SKM-1 treated with dmso at 0.1 percent for 144 hours (cell line): Measurements from ENCODE around the gene FBXO41.

ENCODE experiments used
- DNase-seq: peaks from one replicate; lab custom pipeline; 2025; ENCODE audit not compliant: unreplicated experiment; lab: John Stamatoyannopoulos, UW

FBXO41 gene

GRCh38 chr2:73244580-73244979 is 39.7 kb downstream of the FBXO41 start:
- DNase-seq, result no peak

- no peak for DNase-seq
Measured at GRCh38 chr2:73243884-73244570, 40.3 kb downstream of the FBXO41 start.

DNA sequence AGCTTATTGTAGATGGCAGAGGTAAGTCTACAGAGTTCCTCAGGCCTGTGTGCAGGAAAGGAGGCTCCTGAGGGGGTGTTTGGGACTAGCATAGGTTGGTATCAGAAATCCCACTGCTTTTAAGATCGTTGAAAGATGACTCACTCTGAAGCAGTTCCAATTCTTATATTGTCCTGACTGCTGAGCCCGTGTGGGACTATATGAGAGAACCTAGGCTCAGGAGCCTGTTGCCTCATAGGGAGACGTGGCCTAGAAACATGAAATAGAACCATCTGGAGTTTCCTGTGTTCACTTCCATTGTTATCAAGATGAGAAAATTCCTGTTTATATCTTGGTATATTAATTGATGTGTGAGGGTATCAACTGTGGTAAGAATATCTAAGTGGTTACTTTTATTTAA is 44.5 kb downstream of the FBXO41 start:
- no peak for DNase-seq

- no peak for DNase-seq
Measured at GRCh38 chr2:73238976-73239375, 45.3 kb downstream of the FBXO41 start.

DNA sequence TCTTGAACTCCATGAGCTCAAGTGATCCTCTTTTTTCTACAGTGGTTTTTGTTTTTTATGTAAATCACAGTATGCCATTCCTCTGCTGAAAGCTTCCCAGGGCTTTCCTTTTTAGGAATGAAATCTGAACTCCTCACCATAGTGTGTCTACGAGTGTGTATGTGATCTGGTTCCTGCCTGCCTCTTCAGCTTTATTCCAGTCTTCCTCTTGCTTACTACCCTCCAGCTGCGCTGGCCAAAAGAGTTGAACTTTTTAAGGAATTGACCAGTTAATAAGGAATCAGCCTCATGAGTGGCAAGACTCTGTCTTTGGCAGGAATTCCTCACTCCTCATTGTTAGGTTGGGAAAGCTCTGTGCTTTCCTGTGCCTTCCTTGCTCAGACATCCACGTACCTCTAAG is 46.1 kb downstream of the FBXO41 start:
- DNase-seq, result no peak

DNA sequence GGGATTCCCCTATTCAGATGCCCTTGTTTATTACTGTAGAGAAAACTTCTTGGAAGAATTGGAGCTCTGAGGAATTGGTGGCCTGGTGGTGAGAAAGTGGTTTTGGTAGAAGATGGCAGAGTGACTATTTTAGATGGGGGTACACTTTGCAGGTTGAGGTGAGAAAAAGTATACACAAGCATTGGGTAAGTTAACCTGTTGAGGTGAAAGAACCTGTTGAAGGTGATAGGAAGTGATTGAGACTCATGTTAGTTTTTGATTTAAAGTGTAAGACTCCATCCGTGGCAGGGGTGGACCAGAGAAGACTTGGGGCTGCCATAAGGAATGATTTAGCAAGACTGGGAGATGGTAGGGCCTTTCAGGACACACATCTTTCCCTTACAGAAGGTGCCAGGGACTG is 47.1 kb downstream of the FBXO41 start:
- no peak for DNase-seq

- DNase-seq, result no peak
Measured at GRCh38 chr2:73235315-73236028, 48.8 kb downstream of the FBXO41 start.

DNA sequence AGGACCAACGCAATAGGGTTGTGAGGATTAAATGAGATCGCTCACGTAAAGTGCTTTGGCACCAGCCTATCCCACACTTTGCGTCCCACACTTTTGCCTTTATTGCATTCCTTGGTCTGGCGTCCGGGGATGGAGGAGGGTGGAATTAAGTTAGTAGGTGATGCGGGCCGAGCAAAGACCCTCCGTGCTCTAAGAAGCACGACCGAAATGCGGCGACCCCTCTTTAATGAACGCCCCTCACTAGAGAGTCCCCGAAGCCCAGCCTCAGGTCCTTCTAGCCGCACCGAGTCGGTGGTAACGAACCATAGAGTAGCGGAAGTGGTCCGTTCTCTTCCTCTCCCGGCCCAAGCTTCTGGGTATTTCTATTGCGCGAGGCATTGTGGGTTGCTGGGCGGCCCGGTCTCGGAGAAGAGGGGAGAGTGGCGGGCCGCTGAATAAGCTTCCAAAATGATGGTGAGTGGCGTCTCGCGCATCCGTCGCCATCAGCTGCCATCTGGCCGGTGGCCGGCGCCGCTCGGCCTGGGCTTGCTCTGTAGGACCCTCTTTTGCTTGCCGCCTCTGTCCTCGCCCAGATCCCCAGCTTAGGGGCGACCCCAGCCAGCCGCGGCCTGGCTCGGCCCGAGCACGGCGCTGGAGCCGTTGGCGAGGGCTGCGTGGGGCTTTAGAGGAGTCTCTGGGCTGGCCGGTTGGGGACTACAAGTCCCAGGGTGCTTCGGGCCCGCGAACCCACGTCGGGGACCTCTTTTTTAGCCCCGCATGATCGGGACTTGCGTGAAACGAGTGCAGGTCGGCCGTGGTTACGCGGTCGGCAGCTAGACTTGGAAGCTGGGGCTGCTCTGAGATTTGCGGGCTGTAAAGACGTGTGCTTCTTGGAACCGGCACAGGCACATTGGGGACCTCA is 50.1 kb downstream of the FBXO41 start, which contains the start of gene CCT7:
Gene CCT7, plus strand, starts transcription at position 377 of the 901 bp plus-strand sequence. Its CDS starts 71 bp downstream, at position 448.
- DNase-seq, result peak; percentile 98

DNA sequence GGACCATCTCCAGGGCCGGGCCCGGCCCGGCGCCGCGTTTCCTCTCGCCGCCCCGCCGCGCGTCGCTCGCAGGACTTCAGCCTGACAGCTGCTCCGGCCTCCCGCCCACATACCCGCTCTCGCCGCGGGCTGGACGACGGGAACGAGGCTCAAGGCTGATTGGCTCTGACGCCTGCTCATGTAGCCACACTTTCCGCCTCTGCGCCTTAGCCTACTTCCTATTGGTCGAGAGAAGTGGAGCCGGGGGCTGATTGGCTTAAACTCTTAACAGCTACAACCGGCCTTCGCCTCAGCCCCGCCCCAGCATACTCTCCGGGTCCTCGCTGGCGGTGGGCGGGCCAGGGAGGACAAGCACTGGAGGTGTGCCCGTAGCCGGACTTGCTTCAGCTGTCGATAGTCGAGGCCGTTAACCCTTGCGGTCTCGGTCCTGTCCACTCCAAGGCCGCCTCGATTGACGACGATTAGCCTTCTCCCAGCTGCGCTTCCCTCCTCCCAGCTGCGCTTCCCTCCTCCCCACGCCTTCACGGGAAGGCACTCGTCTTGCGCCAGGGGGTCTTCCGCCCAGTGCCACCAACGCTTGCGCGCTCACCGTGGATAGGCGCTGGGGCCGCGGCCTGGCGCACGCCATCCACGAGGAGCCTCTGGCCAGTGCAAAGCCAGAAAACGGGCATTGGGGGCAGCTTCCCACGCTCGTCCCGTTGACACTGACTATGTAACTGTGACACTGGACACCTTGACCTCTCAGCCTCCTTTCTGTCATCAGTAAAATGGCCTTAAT is 50.9 kb downstream of the FBXO41 start, which contains the start of gene PRADC1:
Gene PRADC1, minus strand, starts transcription at position 86 of the 778 bp plus-strand sequence. Its CDS starts 79 bp downstream, at position 7.
- DNase-seq, result peak; percentile 99

- DNase-seq, result peak; percentile 31
Measured at GRCh38 chr2:73232403-73233153, 51.7 kb downstream of the FBXO41 start.

DNA sequence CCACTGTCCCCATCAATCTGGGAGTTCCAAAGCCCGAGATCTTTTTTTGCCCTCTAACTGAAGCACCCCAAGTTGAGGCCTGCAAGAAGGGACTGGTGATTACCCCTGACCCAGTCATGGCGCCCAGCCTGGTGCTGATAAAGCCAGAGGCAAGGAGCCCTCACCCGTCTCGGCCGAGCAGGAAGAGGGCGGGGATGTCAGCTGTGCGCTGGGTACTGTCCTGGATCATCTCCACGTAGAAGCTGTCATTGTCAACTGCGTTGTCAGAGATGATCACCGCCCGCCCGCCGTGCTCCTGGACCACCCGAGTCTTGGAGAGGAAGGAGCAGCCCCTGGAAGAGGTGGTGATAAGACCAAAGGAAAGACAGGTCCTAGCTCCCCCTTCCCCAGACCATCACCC is 55.6 kb downstream of the FBXO41 start:
- DNase-seq, result no peak

DNA sequence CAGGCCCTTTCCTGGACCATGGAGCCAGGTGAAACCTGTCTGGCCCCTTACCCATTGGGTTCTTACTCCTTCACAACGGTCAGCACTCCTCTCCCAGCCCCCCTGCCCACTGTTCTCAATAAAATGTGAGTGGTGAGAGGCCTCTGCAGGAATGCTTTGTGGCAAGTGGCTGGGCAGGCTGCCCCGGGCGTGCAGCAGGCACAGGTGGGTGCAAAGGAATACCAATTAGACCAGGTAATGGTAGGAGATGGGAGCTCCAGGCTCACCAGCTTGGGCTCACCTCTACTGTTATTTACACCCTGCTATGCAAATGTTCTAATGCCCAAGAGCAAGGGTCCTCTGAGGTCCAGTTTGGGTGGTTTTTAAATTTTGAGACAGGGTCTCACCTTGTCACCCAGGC is 57.2 kb downstream of the FBXO41 start:
- no peak for DNase-seq

DNA sequence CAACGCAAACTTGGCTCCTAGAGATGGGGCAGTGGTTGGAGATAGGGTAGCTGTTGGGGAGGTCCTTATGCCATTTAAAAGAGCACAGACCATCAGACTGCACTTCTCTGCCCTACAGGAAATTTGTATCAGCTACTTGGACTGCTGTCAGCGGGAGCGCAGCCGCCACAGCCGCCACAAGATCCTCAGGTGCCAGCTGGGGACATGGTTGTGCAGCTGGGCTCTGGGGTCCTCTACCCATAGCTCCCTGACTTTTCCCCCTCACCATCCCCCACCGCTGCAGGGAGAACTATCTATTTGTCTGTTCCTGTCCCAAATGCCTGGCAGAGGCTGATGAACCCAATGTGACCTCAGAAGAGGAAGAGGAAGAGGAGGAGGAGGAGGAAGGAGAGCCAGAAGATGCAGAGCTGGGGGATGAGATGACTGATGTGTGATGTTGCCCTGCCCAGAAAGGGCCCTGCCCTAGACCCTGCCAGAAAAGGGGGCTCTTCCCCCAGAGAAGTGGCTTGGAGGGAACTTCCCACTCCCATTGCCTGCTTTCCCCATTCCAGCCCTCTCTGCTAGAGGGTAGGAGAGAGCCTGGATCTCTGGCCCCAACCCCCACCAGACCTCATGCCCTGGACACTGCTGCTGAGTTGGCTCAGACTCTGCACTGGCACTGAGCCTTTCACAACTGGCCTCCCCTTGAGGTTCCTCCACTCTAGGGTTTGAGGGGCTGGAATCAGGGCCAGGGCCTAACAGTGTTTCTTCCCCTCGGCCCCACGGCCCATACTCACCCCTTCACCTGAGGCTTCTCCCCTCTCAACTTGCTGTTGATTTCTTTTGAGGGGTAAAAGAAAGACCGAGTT is 58.5 kb downstream of the FBXO41 start:
- DNase-seq, result peak; percentile 71

GRCh38 chr2:73223821-73224220 is 60.5 kb downstream of the FBXO41 start:
- no peak for DNase-seq

DNA sequence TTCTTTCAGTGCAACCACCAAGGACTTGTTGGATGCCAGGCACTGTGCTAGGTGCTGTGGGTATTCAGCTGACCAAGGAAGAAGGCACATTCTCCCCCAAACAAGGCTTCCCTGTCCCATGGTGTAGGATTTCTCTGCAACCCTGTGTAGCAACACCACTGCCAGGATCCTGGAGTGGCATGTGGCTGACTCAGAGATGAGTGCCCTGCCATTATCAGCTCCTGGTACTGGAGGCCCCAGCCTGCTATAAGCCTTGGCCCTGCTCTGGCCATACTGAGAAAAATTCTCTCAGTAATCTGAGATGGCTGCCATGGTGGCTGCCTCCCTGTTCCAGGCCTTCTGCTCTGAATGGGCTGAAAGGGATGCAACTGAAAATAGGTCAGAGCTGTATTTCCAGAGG is 66.0 kb downstream of the FBXO41 start:
- no peak for DNase-seq

DNA sequence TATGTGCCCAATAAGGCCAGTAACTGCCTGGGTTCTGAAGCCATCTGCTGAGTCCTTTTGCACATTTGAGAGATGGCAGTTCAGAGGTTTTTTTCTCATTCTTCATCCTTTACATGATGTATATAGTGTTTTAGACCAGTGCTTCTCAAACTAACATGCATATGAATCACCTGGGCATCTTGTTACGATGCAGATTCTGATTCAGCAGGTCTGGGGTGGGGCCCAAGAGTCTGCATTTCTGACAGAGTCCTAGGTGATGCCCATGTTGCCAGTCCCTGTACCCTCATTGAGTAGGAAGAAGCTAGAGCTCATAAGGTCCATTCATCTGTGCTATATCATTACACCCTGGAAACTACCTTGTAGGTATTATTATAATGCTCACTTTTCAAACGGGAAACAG is 66.5 kb downstream of the FBXO41 start:
- DNase-seq, result no peak

- DNase-seq, result no peak
Measured at GRCh38 chr2:73217160-73217559, 67.1 kb downstream of the FBXO41 start.

DNA sequence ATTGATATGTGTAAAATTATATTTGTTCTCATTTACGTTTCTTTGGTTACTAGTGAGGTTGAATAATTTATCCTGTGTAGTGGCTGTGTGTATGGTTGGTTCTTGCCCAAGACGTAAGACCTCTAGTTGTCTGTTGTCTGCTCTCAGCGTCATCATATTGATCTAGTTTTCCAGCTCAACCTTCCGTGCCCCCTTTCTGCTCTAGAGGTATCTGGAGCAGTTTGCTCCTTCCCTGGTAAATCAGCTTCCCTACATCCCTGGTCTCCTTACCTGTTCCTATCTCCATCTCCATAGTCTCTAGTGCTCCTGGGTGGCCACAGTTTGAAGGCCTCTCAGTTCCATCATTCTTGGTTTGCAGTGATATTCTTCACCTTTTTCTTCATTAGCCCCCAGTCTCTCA is 69.0 kb downstream of the FBXO41 start:
- DNase-seq, result no peak
